ENCODE data around the gene TDRD12.

Gene TDRD12

DNA sequence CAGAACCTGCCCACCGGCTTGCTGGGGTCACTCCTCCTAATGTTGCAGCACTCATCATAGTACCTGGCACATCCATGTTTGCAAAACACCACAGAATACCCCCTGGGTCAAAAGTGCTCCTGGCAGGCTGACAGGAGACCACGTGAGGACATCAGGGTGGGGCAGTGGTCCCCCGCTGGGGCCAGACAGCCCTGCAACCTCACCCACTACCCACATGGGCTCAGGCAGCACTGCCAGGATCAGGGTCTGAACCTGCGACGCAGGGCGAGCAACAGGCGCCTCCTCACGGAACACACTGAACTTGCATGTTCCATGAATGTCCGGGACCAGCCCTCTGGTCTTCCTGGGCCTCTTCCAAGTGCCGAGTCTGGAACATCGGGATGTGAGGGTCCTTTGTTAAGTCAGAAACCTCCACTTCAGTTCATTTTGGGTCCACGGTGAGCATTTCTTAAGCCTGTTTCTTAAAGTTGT lies 151.4 kb downstream of the TDRD12 start:
- H3K36me3 ChIP-seq (ENCODE audit: control insufficient read depth, insufficient read depth, low read length): no peaks in the 10 kb centered on the region
- peaks cover 6% of the 10 kb centered on the region for H3K4me1 ChIP-seq (ENCODE audit: control insufficient read depth, insufficient read depth, low read length)
- no peak overlapping the region for H3K27ac ChIP-seq (ENCODE audit: insufficient read depth, low read depth, low read length, poor library complexity, severe bottlenecking)
- H3K27me3 ChIP-seq (ENCODE audit: control insufficient read depth, insufficient read depth, low read length, poor library complexity, severe bottlenecking): no peaks in the 10 kb centered on the region
- 92 to 93% methylated on average over 12 of the region's 12 CpGs for WGBS, 2 experiments
- no peaks in the 10 kb centered on the region for H3K9me3 ChIP-seq (ENCODE audit: control insufficient read depth, low read length)
- H3K4me3 ChIP-seq (ENCODE audit: insufficient read depth, low read depth, low read length): no peak overlapping the region

DNA sequence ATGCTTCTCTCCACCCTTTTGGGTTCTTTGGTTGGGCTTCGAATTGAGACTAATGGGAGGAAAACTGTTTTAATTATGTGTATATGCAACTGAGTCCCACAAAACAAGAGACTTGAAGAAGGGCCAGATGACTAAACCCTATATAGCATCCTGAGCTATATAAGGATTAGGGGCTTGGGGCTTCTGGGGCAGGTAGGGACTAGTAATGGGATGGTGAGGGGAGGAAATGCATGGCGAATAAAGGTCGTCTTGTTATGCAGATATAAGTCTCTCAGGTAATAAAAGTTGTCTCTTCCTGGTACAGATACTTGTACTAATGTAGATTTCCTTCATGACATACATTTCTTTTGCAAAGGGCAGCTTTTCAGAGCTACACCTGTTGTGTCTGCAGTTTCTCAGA lies 152.8 kb downstream of the TDRD12 start:
- Histone ChIP-seq H3K27ac (ENCODE audit: insufficient read depth, low read depth, low read length, poor library complexity, severe bottlenecking) (no peak overlapping the region), H3K4me1 (ENCODE audit: control insufficient read depth, insufficient read depth, low read length) (peaks cover 6% of the 10 kb centered on the region), H3K27me3 (ENCODE audit: control insufficient read depth, insufficient read depth, low read length, poor library complexity, severe bottlenecking) (no peaks in the 10 kb centered on the region), H3K36me3 (ENCODE audit: control insufficient read depth, insufficient read depth, low read length) (no peaks in the 10 kb centered on the region), H3K4me3 (ENCODE audit: insufficient read depth, low read depth, low read length) (no peak overlapping the region), H3K9me3 (ENCODE audit: control insufficient read depth, low read length) (no peaks in the 10 kb centered on the region)
- WGBS, 2 experiments: 91 to 96% methylated on average over 3 of the region's 3 CpGs

DNA sequence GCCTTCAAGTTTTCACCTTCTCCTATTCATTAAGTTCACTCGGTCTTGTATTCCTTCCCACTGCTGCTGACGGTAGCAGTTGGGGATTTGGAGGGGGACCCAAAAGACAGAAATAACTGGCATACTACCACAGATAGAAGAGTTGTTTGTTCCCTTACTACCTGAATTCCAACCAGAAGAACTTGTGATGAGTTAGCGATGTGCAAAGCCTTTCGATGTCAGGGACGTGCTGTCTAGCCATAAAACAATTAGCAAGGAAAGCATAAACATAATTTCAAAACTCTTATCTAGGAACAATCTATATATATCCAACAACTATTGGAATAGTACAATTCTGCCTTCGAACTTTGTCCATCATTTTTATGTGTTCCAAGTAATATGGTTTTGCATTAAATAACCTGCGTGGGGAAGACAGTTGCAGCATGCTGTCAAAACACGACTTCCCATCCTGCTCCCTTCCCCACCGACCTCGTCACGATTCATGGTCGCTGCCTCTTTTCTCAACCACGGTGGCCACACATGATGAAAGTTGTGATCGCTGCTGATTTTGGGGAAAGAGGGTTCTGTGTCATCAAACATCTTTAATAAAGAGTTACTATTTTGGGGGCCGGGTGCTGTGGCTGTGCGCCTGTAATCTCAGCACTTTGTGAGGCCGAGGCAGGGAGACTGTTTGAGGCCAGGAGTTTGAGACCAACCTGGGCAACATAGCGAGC lies 153.8 kb downstream of the TDRD12 start:
- H3K4me3 ChIP-seq (ENCODE audit: insufficient read depth, low read depth, low read length): no peak overlapping the region
- no peak overlapping the region for H3K27ac ChIP-seq (ENCODE audit: insufficient read depth, low read depth, low read length, poor library complexity, severe bottlenecking)
- no peaks in the 10 kb centered on the region for H3K27me3 ChIP-seq (ENCODE audit: control insufficient read depth, insufficient read depth, low read length, poor library complexity, severe bottlenecking)
- no peaks in the 10 kb centered on the region for H3K36me3 ChIP-seq (ENCODE audit: control insufficient read depth, insufficient read depth, low read length)
- peaks cover 6% of the 10 kb centered on the region for H3K4me1 ChIP-seq (ENCODE audit: control insufficient read depth, insufficient read depth, low read length)
- 92% methylated on average over 18 of the region's 18 CpGs for WGBS, 2 experiments
- H3K9me3 ChIP-seq (ENCODE audit: control insufficient read depth, low read length): no peaks in the 10 kb centered on the region

DNA sequence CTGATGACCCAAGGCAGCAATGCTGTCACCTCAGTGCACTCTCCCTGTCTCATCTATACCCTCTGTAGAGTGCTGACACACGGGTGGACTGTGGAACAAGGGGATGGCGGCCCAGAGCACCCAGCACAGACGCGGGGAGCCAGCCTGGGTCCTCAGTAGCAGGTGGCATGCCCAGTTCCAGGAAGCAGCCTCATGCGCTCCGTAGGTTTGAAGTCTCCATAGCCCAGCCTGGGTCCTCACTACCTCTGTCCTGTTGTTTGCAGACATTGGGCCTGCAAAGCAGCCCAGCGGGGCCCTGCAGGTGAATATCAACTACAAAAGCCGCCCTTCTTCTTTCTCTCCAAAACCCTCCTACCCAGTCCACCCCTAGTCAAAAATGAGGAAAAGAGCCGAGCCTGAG lies 155.0 kb downstream of the TDRD12 start:
- no peaks in the 10 kb centered on the region for H3K27me3 ChIP-seq (ENCODE audit: control insufficient read depth, insufficient read depth, low read length, poor library complexity, severe bottlenecking)
- H3K36me3 ChIP-seq (ENCODE audit: control insufficient read depth, insufficient read depth, low read length): no peaks in the 10 kb centered on the region
- H3K4me1 ChIP-seq (ENCODE audit: control insufficient read depth, insufficient read depth, low read length): peaks cover 6% of the 10 kb centered on the region
- H3K9me3 ChIP-seq (ENCODE audit: control insufficient read depth, low read length): no peaks in the 10 kb centered on the region
- 86 to 87% methylated on average over 9 of the region's 9 CpGs for whole genome bisulfite sequencing, 2 experiments
- no peak overlapping the region for H3K4me3 ChIP-seq (ENCODE audit: insufficient read depth, low read depth, low read length)
- H3K27ac ChIP-seq (ENCODE audit: insufficient read depth, low read depth, low read length, poor library complexity, severe bottlenecking): no peak overlapping the region

- peaks cover 6% of the 10 kb centered on the region for H3K4me1 ChIP-seq (ENCODE audit: control insufficient read depth, insufficient read depth, low read length)
- no peaks in the 10 kb centered on the region for H3K9me3 ChIP-seq (ENCODE audit: control insufficient read depth, low read length)
- H3K36me3 ChIP-seq (ENCODE audit: control insufficient read depth, insufficient read depth, low read length): no peaks in the 10 kb centered on the region
- no peak overlapping the region for H3K27ac ChIP-seq (ENCODE audit: insufficient read depth, low read depth, low read length, poor library complexity, severe bottlenecking)
- 46 to 51% methylated on average over 6 to 7 of the region's 7 CpGs for WGBS, 2 experiments
- no peak overlapping the region for H3K4me3 ChIP-seq (ENCODE audit: insufficient read depth, low read depth, low read length)
- no peaks in the 10 kb centered on the region for H3K27me3 ChIP-seq (ENCODE audit: control insufficient read depth, insufficient read depth, low read length, poor library complexity, severe bottlenecking)
These were observed 155.9 kb downstream of the TDRD12 start for GRCh38 chr19:32875428-32875827.

GRCh38 chr19:32876236-32876918 lies 156.8 kb downstream of the TDRD12 start:
- 93% methylated on average over 9 of the region's 9 CpGs for WGBS, 2 experiments
- no peak overlapping the region for H3K4me3 ChIP-seq (ENCODE audit: insufficient read depth, low read depth, low read length)

GRCh38 chr19:32876919-32877285 lies 157.3 kb downstream of the TDRD12 start:
- Histone ChIP-seq H3K27ac (ENCODE audit: insufficient read depth, low read depth, low read length, poor library complexity, severe bottlenecking) (no peak overlapping the region), H3K4me3 (ENCODE audit: insufficient read depth, low read depth, low read length) (no peak overlapping the region), H3K27me3 (ENCODE audit: control insufficient read depth, insufficient read depth, low read length, poor library complexity, severe bottlenecking) (no peaks in the 10 kb centered on the region), H3K9me3 (ENCODE audit: control insufficient read depth, low read length) (no peaks in the 10 kb centered on the region), H3K36me3 (ENCODE audit: control insufficient read depth, insufficient read depth, low read length) (no peaks in the 10 kb centered on the region), H3K4me1 (ENCODE audit: control insufficient read depth, insufficient read depth, low read length) (peaks cover 6% of the 10 kb centered on the region)
- WGBS, 2 experiments: 83 to 88% methylated on average over 11 to 12 of the region's 12 CpGs

More at GRCh38 chr19:32876236-32876918, 156.8 kb downstream of the TDRD12 start:
- Histone ChIP-seq H3K9me3 (ENCODE audit: control insufficient read depth, low read length) (no peaks in the 10 kb centered on the region), H3K27ac (ENCODE audit: insufficient read depth, low read depth, low read length, poor library complexity, severe bottlenecking) (no peak overlapping the region), H3K27me3 (ENCODE audit: control insufficient read depth, insufficient read depth, low read length, poor library complexity, severe bottlenecking) (no peaks in the 10 kb centered on the region), H3K36me3 (ENCODE audit: control insufficient read depth, insufficient read depth, low read length) (no peaks in the 10 kb centered on the region), H3K4me1 (ENCODE audit: control insufficient read depth, insufficient read depth, low read length) (peaks cover 6% of the 10 kb centered on the region)

Data from ectodermal cell (in vitro differentiated cells).